ENCODE data around the gene MAST3. TPM values are rescaled to one million over a fixed set of nuclear protein-coding genes. Genes with fewer than 3 reads are reported as not detected.
A peak's percentile ranks its signal among the peaks of the same experiment; 100 is the strongest.

MAST3 gene
- total RNA-seq, 1 experiment from 2014 or later = 11.5 TPM

- DNase-seq (ENCODE audit: low spot score) (no peak), ATAC-seq (no peak)
- POLR2A ChIA-PET = no interaction called here
- Mint-ChIP-seq H3K4me3 (no peak overlapping the region), H3K27me3 (ENCODE audit: low read depth) (no peaks in the 10 kb centered on the region), H3K36me3 (peaks cover 28% of the 10 kb centered on the region), H3K9me3 (peaks cover 3% of the 10 kb centered on the region), H3K4me1 (no peaks in the 10 kb centered on the region), H3K27ac (no peak overlapping the region)
- TF ChIP-seq ERG (CRISPR knock-in tag; IDR thresholded peaks at IDR 0.05) (no peak), CBFB (CRISPR knock-in tag; IDR thresholded peaks at IDR 0.05; ENCODE audit: low read depth) (no peak), FOXP1 (CRISPR knock-in tag; IDR thresholded peaks at IDR 0.05; ENCODE audit: borderline replicate concordance) (no peak), TEAD1 (CRISPR knock-in tag; IDR thresholded peaks at IDR 0.05) (no peak), SOX15 (CRISPR knock-in tag; IDR thresholded peaks at IDR 0.05) (no peak), MYBL2 (CRISPR knock-in tag; IDR thresholded peaks at IDR 0.05) (no peak), ESRRA (CRISPR knock-in tag; IDR thresholded peaks at IDR 0.05; ENCODE audit: borderline replicate concordance) (no peak), ZNF671 (CRISPR knock-in tag; IDR thresholded peaks at IDR 0.05) (no peak)
- TF ChIP-seq, protein P1, sequence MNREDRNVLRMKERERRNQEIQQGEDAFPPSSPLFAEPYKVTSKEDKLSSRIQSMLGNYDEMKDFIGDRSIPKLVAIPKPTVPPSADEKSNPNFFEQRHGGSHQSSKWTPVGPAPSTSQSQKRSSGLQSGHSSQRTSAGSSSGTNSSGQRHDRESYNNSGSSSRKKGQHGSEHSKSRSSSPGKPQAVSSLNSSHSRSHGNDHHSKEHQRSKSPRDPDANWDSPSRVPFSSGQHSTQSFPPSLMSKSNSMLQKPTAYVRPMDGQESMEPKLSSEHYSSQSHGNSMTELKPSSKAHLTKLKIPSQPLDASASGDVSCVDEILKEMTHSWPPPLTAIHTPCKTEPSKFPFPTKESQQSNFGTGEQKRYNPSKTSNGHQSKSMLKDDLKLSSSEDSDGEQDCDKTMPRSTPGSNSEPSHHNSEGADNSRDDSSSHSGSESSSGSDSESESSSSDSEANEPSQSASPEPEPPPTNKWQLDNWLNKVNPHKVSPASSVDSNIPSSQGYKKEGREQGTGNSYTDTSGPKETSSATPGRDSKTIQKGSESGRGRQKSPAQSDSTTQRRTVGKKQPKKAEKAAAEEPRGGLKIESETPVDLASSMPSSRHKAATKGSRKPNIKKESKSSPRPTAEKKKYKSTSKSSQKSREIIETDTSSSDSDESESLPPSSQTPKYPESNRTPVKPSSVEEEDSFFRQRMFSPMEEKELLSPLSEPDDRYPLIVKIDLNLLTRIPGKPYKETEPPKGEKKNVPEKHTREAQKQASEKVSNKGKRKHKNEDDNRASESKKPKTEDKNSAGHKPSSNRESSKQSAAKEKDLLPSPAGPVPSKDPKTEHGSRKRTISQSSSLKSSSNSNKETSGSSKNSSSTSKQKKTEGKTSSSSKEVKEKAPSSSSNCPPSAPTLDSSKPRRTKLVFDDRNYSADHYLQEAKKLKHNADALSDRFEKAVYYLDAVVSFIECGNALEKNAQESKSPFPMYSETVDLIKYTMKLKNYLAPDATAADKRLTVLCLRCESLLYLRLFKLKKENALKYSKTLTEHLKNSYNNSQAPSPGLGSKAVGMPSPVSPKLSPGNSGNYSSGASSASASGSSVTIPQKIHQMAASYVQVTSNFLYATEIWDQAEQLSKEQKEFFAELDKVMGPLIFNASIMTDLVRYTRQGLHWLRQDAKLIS (CRISPR knock-in tag; IDR thresholded peaks at IDR 0.05; ENCODE audit: borderline replicate concordance) = no peak
- TF ChIP-seq, protein P2, sequence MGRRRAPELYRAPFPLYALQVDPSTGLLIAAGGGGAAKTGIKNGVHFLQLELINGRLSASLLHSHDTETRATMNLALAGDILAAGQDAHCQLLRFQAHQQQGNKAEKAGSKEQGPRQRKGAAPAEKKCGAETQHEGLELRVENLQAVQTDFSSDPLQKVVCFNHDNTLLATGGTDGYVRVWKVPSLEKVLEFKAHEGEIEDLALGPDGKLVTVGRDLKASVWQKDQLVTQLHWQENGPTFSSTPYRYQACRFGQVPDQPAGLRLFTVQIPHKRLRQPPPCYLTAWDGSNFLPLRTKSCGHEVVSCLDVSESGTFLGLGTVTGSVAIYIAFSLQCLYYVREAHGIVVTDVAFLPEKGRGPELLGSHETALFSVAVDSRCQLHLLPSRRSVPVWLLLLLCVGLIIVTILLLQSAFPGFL (CRISPR knock-in tag; IDR thresholded peaks at IDR 0.05; ENCODE audit: borderline replicate concordance) = no peak
- TF ChIP-seq, protein P3, sequence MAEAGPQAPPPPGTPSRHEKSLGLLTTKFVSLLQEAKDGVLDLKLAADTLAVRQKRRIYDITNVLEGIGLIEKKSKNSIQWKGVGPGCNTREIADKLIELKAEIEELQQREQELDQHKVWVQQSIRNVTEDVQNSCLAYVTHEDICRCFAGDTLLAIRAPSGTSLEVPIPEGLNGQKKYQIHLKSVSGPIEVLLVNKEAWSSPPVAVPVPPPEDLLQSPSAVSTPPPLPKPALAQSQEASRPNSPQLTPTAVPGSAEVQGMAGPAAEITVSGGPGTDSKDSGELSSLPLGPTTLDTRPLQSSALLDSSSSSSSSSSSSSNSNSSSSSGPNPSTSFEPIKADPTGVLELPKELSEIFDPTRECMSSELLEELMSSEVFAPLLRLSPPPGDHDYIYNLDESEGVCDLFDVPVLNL (CRISPR knock-in tag; IDR thresholded peaks at IDR 0.05; ENCODE audit: borderline replicate concordance, low read depth) = no peak
- TF ChIP-seq, protein P4, sequence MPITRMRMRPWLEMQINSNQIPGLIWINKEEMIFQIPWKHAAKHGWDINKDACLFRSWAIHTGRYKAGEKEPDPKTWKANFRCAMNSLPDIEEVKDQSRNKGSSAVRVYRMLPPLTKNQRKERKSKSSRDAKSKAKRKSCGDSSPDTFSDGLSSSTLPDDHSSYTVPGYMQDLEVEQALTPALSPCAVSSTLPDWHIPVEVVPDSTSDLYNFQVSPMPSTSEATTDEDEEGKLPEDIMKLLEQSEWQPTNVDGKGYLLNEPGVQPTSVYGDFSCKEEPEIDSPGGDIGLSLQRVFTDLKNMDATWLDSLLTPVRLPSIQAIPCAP (CRISPR knock-in tag; IDR thresholded peaks at IDR 0.05) = no peak
- CTCF ChIA-PET = interaction anchor here (2.7 kb wide), 1 partner anchor 31 kb away, joined by 10 read pairs; no protein-coding TSS in a partner anchor
Observed at GRCh38 chr19:18144361-18144760, 46.8 kb downstream of the MAST3 start.

DNA sequence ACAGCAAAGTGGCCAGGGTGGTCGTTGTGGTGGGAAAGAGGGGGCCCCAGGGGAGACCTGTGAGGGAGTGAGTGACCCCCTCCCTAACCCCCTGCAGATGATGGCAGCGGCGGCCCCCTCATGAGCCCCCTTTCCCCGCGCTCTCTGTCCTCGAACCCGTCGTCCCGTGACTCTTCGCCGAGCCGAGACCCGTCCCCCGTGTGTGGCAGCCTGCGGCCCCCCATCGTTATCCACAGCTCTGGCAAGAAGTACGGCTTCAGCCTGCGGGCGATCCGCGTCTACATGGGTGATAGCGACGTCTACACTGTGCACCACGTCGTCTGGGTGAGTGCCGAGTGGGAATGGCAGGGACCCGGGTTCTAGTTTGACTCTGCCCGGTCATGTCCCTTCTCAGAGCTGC is 47.3 kb downstream of the MAST3 start:
- ChIA-PET CTCF (interaction anchor here (1.3 to 2.7 kb wide), 4 partner anchors 13 to 32 kb away, joined by 4 to 10 read pairs (median 4); no protein-coding TSS in a partner anchor), POLR2A (no interaction called here)
- no peak for ATAC-seq
- H3K27me3 Mint-ChIP-seq (ENCODE audit: low read depth) = no peaks in the 10 kb centered on the region
- H3K27ac Mint-ChIP-seq = peak overlapping the region; percentile 49; the same call in 1 of the 2 replicates
- H3K9me3 Mint-ChIP-seq = peaks cover 3% of the 10 kb centered on the region
- no peaks in the 10 kb centered on the region for H3K4me1 Mint-ChIP-seq
- TF ChIP-seq ERG (CRISPR knock-in tag; IDR thresholded peaks at IDR 0.05) (no peak), EMX1 (CRISPR knock-in tag; IDR thresholded peaks at IDR 0.05) (no peak), HMGA2 (CRISPR knock-in tag; IDR thresholded peaks at IDR 0.05) (no peak), ATF1 (CRISPR knock-in tag; IDR thresholded peaks at IDR 0.05) (no peak), ZNF416 (CRISPR knock-in tag; IDR thresholded peaks at IDR 0.05) (no peak), GRHL2 (CRISPR knock-in tag; IDR thresholded peaks at IDR 0.05; ENCODE audit: insufficient replicate concordance, severe bottlenecking) (no peak), PRDM15 (CRISPR knock-in tag; IDR thresholded peaks at IDR 0.05) (no peak)
- TF ChIP-seq, protein P5, sequence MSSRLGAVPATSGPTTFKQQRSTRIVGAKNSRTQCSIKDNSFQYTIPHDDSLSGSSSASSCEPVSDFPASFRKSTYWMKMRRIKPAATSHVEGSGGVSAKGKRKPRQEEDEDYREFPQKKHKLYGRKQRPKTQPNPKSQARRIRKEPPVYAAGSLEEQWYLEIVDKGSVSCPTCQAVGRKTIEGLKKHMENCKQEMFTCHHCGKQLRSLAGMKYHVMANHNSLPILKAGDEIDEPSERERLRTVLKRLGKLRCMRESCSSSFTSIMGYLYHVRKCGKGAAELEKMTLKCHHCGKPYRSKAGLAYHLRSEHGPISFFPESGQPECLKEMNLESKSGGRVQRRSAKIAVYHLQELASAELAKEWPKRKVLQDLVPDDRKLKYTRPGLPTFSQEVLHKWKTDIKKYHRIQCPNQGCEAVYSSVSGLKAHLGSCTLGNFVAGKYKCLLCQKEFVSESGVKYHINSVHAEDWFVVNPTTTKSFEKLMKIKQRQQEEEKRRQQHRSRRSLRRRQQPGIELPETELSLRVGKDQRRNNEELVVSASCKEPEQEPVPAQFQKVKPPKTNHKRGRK (CRISPR knock-in tag; IDR thresholded peaks at IDR 0.05; ENCODE audit: borderline replicate concordance) = no peak
- no peak for DNase-seq (ENCODE audit: low spot score)
- no peak overlapping the region for H3K4me3 Mint-ChIP-seq
- peaks cover 28% of the 10 kb centered on the region for H3K36me3 Mint-ChIP-seq

All from WTC11 (cell line).